Measurements from ENCODE around the gene RNF149. TPM values are rescaled to one million over a fixed set of nuclear protein-coding genes. Genes with fewer than 3 reads are reported as not detected.

RNF149 gene
- total RNA-seq, 1 donor from 2014 or later: 89.4 TPM

- intact Hi-C loops (cut with DNase I): no loop called here
Observed at GRCh38 chr2:101230541-101231001, 77.9 kb downstream of the RNF149 start.

More at GRCh38 chr2:101230541-101231001, 77.9 kb downstream of the RNF149 start:
- TF ChIP-seq CTCF (IDR thresholded peaks at IDR 0.05) (no peak), POLR2AphosphoS5 (IDR thresholded peaks at IDR 0.05; ENCODE audit: insufficient read depth in 1 of 2, low read depth in 1 of 2) (no peak), POLR2A (IDR thresholded peaks at IDR 0.05) (no peak)
- H3K4me1 ChIP-seq: no peaks in the 10 kb centered on the region
- no peaks in the 10 kb centered on the region for H3K9me3 ChIP-seq
- H3K36me3 ChIP-seq: no peaks in the 10 kb centered on the region
- H3K27ac ChIP-seq: no peak overlapping the region
- no peaks in the 10 kb centered on the region for H3K27me3 ChIP-seq
- no peak for DNase-seq (ENCODE audit: extremely low spot score in 2 of 2)
- H3K4me3 ChIP-seq: no peak overlapping the region

Small RNA genes lying within 50 kb of the gene (microRNA-seq; reads per million reads assigned to microRNA genes)
- not detected for gene MIR5696 (ENCODE audit: borderline number of aligned reads, borderline replicate concordance)

Small RNA genes lying within 50 kb of the gene (small RNA-seq; reads per million reads assigned to genes)
- 0.43 reads per million for gene MIR5696
- 1,205 reads per million, percentile 99 among the genes with 10 or more reads in this experiment for gene SNORD89

Other genes with a start within 250 kb of the RNF149 start
- gene TBC1D8, start 157.3 kb downstream of the RNF149 start, total RNA-seq: 72.2 TPM
- gene CNOT11, start 55.8 kb downstream of the RNF149 start, total RNA-seq: 20.1 TPM
- 0.25 TPM for gene CREG2, start 78.8 kb upstream of the RNF149 start, total RNA-seq
- gene RFX8, start 166.4 kb upstream of the RNF149 start, total RNA-seq: 1.2 TPM

Measured in vagina (tissue), 2 donors.